ENCODE data around the gene LILRA6.
"Not testable (repeated sequence)": the region's sequence is repeated elsewhere in the genome, so short reads cannot be mapped to it uniquely, and the experiment has no call there.

LILRA6 gene

DNA sequence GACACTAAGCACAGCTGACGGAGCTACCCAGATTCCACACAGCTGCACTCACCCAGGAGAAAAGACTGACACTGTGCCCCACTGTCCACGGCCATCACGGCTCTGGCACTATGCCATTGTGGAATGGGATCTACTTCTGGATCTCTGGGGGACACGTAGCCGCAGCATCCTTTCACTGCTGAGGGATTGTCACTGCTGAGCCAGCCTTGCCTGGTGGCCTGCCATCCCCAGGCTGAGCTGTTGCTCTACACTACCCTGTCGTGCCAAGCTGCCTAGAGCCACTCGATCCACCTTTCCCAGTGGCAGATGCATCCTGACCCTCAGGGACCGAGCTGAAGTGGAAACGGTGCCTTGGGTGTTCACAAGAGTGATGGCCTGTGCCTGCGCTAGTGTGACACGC, 19.5 kb upstream of the LILRA6 start:
- no peak for DNase-seq

DNA sequence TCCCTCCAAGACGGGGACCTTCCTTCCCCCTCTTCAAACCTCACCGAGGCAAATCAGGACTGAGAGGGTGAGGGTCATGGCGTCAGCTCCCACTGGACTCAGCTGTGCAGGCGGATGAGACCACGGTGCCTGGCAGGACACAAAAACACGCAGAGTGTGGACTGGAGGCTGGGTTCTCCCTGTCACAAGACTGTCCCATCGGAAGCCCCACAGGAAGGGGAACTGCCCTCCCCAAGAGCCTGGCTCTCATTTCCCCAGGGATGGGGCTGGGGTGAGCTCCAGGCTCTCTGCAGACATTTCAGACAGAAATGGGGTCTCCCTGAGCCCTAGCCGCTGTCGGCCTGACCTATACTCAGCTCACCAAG, 14.5 kb upstream of the LILRA6 start, which contains the start of gene LILRB5:
TSS of gene LILRB5 (minus strand) at position 158 of the 365 bp plus-strand sequence. CDS start at position 78, 80 bp downstream.
- no peak for DNase-seq

DNA sequence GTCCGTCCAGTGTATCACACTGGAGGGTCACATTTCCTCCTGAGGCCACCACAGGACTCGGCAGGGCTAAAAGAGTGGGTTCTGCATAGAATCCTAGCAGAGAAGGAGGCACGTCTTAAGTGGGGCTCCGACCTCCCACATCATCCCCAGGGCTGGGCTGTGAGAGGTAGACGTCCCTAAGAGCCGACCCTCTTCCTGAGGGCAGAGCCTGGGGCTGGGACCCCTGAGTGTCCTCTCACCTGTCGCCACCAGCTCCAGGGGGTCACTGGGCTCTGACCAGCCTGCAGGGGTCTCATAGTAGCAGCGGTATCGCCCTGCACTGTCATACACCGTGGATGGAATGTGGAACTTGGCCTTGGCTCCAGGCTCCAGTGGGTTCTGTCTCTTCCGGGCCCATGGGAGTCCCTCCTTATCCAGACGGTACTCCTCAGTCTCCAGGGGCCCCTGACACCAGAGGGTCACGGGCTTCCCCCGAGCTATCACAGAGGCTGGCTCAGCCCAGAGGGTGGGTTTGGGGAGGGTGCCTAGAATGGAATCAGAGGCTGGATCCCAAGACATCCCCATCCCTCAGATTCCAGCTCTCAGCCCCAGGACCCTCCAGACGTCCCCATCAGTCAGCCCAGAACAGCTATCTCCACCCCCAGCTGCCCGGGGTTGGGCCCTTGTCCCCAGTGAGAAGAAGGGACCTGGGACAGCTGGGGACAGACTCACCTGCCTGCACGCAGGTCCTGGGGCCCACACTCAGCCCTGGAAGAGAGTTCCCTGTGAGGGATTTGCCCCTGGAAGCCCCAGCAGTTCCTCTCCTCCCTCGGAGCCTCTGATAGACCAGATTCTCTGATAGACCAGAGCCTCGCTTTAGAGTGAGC, 13.9 kb upstream of the LILRA6 start:
- no peak for DNase-seq

DNA sequence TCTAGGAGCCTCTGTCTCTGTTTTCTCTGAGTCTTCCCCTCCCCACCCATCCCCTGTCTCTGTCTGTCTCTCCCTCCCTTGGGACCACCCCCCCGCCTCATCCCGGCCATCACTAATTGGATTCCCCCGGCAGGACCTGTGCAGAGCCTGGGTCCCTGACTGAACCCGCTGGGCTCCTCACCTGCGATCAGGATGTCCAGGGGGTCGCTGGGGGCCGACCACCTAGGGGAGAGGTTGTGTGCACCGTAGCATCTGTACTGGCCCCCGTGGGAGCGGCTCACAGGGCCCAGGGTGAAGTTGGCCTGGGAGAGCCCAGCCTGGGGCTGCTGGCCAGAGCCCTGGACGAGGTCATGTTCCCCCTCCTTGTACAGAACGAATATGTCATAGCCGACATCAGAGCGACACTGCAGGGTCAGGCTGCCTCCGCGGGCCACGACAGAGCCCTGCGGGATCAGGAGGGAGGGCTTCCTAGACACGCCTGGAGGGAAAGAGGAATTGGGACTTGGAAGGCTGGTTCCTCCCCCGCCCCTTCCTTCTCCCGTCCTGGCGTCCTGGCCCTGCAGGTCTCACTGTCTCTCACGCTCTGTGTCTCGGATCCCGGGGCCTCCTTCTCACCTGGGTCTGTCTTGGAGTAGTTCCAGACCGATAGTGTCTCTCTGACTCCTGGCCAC, 12.7 kb upstream of the LILRA6 start:
- no peak for DNase-seq

DNA sequence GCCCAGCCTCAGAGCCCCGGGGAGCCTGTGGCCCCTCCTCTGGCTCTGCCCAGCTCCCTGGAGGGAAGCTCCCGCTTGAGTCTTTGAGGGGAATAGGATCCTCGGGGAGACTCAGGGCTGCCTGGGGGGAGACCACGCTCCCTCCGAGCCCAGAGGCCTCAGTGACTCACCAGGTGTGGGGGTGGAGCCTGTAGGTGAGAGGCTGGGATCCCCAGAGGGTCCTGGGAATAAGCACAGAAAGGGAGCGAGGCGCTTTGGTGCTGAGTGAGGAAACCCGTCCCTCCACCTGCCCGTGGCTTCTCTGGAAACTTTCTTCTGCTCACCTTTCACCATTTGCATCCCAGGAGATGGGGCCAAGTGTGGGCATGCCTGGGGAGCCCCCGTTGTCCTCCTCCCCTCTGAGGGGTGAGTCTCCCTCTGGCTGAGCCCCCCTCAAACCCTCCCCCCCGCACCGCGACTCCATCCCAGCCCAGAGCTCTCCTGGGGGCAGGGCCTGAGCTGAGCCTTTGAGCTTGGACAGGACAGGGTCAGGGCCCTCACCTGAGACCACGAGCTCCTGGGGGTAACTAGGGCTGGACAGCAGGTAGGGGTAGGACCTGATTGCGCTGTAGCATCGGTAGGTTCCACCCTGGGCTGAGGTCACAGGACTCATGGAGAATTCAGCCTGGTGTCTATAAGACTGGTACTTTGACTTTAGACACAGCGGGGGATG, 11.8 kb upstream of the LILRA6 start:
- DNase-seq: no peak

DNA sequence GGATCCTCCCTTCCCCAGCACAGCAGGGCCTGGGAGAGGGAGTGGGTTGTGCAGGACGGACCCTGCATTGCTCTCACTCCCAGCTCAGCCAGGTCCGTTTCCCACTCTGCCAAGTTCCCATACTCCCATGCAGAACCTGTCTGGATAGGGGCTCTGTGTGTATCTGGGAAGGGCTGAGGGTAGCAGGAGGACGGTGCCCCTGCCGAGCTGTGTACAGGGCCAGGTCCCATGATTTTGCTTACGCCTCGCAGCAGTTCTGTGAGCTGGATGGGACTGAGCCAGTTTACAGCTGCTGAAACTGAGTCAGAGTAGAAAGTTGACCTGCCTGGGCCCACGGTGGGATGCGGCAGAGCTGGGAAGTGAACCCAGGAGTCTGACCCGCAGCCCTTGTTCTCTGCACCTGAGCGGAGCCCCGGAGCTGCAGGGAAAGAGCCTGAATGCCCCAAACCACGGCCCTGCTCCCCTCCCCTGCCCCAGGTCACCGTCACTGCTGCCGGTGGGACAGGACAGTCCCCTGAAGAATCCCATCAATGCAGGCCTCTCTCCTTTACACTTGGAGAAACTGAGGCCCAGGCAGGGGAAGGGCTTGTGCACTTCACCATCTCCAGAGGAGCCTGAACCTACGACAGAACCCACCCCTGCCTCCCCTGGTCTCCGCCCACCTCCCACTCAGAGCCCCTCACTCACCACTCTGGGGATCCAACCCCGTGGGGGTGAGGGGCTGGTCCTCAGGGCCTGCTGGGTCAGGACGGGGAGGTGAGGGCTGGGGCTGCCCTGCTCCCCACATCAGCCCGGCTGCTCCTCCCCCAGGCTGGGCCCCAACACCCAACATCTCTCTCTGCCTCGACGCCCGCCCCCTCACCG, 11.0 kb upstream of the LILRA6 start:
- DNase-seq: no peak

DNA sequence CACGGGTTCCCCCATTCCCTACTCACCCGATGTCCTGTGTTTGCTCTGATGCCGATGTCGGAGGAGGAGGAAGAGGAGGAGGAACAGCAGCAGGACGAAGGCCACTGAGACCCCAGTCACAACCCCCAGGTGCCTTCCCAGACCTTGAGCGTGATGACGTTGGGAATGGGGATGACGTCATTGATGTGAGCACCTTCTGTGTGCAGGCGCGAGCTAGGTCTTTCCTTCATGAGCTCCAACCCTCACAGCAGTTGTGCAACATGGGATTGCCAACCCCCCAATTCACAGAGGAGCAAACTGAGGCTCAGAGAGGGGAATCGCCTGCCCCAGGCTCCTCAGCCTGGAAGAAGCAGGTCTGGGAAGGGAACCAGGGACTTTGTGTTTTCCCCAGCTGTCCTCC, 10.3 kb upstream of the LILRA6 start:
- DNase-seq: no peak

DNA sequence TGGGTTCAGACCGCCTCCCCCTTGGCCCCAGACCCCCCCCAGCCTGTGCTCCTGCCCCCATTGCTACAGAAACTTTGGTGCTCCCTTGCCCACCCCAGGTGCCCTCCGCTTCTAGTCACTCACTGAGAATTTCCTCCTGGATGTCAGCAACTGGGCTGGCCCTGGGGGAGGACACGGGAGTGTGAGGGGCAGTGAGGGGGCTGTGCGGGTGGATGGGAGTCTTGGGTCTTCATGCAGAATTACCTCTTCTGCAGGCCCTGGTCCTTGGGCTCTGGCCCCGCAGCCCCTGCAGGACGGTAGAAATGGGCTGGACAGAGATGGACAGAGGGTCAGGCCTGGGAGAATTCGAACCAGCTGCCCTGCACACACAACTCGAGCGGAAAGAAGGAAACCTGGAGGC, 9.7 kb upstream of the LILRA6 start:
- DNase-seq: no peak

DNA sequence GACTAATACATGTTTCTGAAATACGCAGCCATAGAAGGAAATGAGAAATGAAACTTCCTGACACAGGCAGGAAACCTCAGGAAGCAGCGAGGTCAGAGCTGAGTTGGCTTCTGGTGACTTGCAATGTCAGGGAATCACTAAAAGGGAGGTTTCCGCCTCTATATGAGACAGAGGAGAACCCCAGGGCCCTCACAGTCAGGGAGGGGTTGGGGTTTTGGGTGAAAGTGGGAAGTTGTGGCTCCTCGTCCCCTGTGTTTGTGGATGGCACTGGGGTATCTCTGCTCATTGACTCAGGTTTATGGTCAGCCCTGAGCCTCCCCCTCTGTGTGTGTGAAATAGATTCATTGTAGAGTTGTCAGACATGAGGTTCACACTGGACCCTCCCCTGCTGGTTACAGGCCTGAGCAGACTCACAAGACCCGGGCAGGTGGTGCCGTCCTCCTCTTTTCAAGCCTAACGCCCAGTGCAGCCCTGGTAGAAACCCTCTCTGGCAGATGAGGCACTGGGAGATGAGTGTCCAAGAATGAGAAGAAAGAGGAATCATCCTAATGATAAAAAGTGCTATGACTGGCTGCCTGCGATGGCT, 5.5 kb upstream of the LILRA6 start:
- no peak for DNase-seq

DNA sequence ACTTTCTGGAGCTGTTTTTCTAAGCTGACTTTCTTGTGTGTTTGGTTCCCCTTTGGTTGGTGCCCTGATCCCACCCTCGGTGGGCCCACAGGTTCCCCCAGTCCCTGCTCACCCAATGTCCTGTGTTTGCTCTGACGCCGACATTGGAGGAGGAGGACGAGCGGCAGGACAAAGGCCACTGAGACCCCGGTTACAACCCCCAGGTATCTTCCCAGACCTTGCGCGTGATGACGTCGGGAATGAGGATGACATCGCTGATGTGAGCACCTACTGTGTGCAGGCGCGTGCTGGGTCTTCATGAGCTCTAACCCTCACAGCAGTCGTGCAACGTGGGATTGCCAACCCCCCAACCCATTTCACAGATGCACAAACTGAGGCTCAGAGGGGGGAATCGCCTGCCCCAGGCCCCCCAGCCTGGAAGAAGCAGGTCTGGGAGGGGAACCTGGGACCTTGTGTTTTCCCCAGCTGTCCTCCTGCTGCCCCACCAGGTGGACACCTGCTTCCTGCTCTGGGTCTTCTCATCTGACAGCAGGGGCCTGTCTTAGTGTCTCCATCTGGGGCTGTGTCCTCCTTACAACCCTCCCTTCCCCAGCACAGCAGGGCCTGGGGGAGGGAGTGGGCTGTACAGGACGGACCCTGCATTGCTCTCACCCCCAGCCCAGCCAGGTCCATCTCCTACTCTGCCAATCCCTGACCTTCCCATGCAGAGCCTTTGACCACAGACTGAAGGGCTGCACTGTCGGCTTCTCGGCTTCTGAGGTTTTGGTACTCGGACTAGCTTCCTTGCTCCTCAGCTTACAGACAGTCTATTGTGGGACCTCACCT, 4.7 kb upstream of the LILRA6 start:
- DNase-seq: no peak

DNA sequence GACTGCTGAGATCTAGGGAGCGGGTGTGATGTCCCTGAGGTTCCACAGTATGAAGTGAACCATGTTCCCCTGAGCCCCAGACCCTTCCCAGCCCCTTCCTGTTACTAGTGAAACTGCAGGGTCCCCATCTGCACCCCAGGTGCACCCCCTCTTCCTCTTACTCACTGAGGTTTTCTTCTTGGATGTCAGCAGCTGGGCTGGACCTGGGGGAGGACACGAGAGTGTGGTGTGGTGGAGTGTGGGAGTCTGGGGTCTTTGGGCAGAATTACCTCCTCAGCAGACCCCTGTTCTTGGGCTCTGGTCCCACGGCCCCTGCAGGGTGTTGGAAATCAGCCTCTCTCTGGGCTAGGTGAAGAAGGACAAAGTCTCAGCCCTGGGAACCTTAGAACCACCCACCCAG, 3.3 kb upstream of the LILRA6 start:
- no peak for DNase-seq

DNA sequence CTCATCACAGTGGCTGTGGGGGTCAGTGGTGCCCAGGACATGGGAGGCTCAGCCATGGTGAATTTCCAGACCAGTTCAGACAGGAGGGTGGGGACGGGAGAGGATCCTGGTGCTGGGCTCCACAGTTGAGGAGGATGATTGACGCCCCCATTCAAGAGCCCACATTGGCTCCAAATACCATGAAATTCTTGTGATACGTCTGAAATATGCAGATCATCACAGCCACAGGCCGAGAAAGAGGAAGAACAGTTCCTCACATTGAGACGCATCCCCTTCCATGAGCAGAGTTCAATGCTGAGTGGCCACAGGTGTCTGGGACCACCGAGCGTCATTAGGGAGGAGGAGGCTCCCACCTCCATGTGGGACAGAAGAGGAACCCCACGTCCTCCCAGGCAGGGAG, 1.2 kb upstream of the LILRA6 start:
- DNase-seq: not testable (repeated sequence)

DNA sequence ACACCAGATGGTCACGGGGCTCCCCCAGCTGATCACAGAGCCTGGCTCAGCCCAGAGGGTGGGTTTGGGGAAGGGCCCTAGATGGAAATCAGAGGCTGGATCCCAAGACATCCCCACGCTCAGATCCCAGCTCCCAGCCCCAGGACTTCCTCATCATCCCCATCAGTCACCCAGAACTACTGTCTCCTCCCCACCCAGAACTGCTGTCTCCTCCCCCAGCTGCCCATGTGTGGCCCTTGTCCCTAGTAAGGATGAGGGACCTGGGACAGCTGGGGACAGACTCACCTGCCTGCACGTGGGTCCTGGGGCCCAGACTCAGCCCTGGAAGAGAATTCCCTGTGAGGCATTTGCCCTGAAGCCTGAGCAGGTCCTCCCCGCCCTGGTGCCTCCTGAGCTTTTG, 356 bp downstream of the LILRA6 start:
- not testable (repeated sequence) for DNase-seq

DNA sequence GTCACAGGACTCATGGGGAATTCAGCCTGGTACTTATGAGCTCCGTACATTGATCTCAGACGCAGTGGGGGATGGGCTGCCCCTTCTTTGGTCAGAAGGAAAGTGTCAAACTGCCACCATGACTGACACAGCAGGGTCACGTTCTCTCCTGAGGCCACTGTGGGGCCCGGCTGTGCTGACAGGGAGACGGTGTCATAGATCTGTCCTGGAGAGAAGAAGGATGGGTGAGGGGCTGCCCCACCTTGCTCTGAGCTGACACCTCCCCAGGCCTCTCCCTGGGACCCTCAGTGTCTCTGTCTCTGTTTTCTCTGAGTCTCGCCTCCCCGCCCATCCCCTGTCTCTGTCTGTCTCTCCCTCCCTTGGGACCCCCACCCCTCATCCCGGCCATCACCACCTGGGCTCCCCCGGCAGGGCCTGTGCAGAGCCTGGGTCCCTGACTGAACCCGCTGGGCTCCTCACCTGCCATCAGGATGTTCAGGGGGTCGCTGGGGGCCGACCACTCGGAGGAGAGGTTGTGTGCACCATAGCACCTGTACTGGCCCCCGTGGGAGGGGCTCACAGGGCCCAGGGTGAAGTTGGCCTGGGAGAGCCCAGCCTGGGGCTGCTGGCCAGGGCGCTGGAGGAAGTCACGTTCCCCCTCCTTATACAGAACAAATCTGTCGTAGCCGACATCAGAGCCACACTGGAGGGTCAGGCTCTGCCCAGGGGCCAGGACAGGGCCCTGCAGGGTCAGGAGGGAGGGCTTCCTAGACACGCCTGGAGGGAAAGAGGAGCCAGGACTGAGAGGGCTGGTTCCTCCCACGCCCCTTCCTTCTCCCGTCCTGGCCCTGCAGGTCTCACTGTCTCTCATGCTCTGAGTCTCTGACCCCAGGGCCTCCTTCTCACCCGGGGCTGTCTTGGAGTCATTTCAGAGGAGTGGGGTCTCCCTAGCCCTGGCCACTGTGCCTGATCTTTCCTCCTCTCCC, 1.9 kb downstream of the LILRA6 start:
- not testable (repeated sequence) for DNase-seq

DNA sequence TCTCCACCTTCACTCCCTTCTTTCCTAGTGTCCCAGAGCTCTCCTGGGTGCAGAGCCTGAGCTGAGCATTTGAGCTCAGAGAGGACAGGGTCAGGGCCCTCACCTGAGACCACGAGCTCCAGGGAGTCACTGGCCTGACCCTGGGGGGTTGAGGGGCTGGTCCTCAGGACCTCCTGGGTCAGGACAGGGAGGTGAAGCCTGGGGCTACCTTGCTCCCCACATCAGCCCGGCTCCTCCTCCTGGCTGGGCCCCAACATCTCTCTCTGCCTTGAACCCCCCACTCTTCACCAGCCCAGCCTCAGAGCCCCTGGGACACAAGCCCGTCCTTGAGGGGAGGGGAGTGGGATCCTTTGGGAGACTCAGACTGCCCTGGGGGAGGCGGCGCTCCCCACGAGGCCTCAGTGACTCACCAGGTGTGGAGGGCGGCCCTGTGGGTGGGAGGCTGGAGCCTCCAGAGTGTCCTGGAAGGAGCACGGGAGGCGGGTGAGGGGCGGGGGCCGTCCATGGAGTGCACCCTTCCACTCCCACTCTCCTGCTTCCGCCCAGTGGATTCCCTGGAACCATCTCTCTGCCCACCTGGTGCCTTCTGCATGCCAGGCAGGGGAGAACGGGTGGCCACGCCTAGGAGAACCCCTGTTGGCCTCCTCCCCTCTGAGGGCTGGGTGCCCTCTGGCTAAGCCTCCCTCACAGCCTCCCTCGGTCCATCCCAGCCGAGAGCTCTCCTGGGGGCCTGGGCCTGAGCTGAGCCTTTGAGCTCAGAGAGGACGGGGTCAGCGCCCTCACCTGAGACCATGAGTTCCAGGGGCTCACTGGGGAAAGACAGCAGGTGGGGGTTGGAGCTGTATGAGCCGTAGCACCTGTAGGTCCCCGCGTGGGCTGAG, 2.9 kb downstream of the LILRA6 start:
- DNase-seq: not testable (repeated sequence)

DNA sequence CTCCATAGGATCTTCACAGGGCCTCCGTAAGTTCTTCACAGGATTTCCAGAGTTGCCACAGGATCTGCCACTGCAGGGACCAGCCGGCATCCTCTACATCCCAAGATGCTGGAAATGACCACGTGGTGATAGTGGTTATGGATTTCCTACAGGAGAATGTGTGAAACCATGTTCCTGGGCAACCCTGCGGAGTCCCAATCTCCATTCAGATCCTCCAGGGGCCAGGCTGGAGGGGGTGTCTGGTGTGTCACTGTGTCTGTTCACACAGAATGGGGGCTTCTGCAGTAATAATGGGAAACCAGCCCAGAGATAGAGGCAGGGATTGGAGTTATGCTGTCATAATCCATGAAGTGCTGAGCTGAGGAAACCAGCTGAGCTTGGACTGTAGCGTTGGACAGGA, 8.6 kb downstream of the LILRA6 start:
- no peak for DNase-seq

DNA sequence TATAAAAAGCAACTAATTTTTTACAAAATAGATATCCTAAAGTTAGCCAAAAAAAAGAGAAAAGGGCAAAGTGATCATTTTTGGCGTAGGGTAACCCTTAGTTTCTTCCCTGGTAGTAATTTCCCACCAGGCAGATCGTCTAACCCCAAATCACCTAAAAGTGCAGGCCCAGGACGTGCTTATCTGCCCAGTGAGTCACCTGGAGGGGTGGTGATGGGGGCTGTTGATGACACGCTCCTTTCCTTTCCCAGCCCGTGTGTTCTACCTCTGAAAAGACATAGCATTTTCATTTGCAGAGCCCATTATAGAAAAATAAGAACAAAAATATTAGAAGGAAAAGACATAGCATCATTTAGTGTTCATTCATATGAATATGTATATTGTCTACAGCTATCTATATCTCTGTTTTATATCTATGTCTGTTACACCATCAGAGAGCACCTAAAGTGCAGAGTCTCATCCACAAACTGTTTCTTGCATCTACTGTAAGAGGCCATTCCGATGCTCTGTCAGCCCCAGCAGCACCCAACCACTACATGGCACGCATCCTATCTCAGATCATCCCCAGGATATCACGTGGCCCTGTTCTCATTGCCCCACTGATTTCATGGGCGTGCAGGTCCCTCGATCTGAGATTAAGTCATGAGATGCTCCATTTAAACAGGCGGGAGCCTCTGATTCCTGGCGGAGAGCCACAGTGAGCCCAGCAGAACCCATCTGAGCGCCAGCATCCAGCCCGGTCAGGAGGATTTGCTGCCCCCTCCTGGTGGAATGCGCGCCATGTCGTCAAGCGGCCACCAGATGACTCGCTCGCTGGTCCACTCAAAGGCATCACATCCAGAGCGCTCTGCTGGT, 11.3 kb downstream of the LILRA6 start:
- DNase-seq: peak; percentile 89

DNA sequence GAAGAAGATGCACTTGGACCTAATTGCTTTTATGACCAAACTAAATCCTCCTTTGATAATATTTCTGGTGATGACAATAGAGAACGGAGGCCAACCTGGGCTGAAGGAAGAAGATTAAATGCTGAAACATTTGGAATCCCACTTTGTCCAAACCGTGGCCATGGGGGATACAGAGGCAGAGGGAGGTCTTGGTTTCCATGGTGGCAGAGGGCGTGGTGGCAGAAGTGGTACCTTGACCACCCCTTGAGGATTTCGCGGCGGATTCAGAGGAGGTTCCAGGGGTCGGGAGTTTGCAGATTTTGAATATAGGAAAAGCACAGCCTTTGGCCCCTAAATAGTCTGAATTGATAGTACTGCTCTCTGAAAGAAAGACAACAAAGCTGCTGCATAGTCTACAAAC, 12.6 kb downstream of the LILRA6 start:
- no peak for DNase-seq
